Fibroblast of gingiva (primary cell): Measurements from ENCODE around the gene VRK2.
"Not testable (repeated sequence)": the region's sequence is repeated elsewhere in the genome, so short reads cannot be mapped to it uniquely, and the experiment has no call there.

Source experiments
- DNase-seq: peaks from one replicate; pipeline ENCODE4 v3.0.0-alpha.2; 2011; ENCODE audit warnings: low read depth

VRK2 gene

GRCh38 chr2:58158481-58158880 is 111.9 kb downstream of the VRK2 start:
- no peak for DNase-seq

- no peak for DNase-seq
Observed at GRCh38 chr2:58163913-58164312, 117.3 kb downstream of the VRK2 start.

GRCh38 chr2:58168130-58168529 is 121.5 kb downstream of the VRK2 start:
- DNase-seq: not testable (repeated sequence)

- not testable (repeated sequence) for DNase-seq
Observed at GRCh38 chr2:58169845-58170244, 123.2 kb downstream of the VRK2 start.

GRCh38 chr2:58170334-58170933 is 123.8 kb downstream of the VRK2 start:
- DNase-seq: not testable (repeated sequence)

- DNase-seq: not testable (repeated sequence)
Observed at GRCh38 chr2:58171831-58172230, 125.2 kb downstream of the VRK2 start.

- DNase-seq: not testable (repeated sequence)
Observed at GRCh38 chr2:58177187-58177586, 130.6 kb downstream of the VRK2 start.

GRCh38 chr2:58180175-58180574 is 133.6 kb downstream of the VRK2 start:
- not testable (repeated sequence) for DNase-seq

- DNase-seq: no peak
Observed at GRCh38 chr2:58180635-58181034, 134.0 kb downstream of the VRK2 start.

GRCh38 chr2:58182527-58182926 is 135.9 kb downstream of the VRK2 start:
- DNase-seq: no peak

GRCh38 chr2:58186501-58186900 is 139.9 kb downstream of the VRK2 start:
- no peak for DNase-seq

- DNase-seq: not testable (repeated sequence)
Observed at GRCh38 chr2:58187022-58187421, 140.4 kb downstream of the VRK2 start.

GRCh38 chr2:58194458-58194857 is 147.9 kb downstream of the VRK2 start:
- no peak for DNase-seq

- DNase-seq: no peak
Observed at GRCh38 chr2:58195662-58196061, 149.1 kb downstream of the VRK2 start.

GRCh38 chr2:58197894-58198293 is 151.3 kb downstream of the VRK2 start:
- DNase-seq: no peak

- peak; percentile 34 for DNase-seq
Observed at GRCh38 chr2:58202404-58202803, 155.8 kb downstream of the VRK2 start.

GRCh38 chr2:58203018-58203417 is 156.4 kb downstream of the VRK2 start:
- no peak for DNase-seq

- DNase-seq: no peak
Observed at GRCh38 chr2:58204195-58204959, 157.8 kb downstream of the VRK2 start.

GRCh38 chr2:58206785-58207184 is 160.2 kb downstream of the VRK2 start:
- DNase-seq: no peak

GRCh38 chr2:58207189-58207588 is 160.6 kb downstream of the VRK2 start:
- DNase-seq: no peak
